ENCODE measurements around the gene FCF1.

GRCh38 chr14:74733221-74733620 lies 20.3 kb downstream of the FCF1 start:
- no peak for TF ChIP-seq CTCF (IDR thresholded peaks at IDR 0.05)
- no peak for TF ChIP-seq MYC (IDR thresholded peaks at IDR 0.05; ENCODE audit: borderline replicate concordance, low read length)
- no peak for TF ChIP-seq JUN (IDR thresholded peaks at IDR 0.05)
- no peak for TF ChIP-seq PBX3 (IDR thresholded peaks at IDR 0.05)
- no peak for TF ChIP-seq POLR2A (IDR thresholded peaks at IDR 0.05; ENCODE audit: low read length)
- no peak for TF ChIP-seq REST (IDR thresholded peaks at IDR 0.05)
- no peak for TF ChIP-seq ELK1 (IDR thresholded peaks at IDR 0.05; ENCODE audit: low read depth, low read length)
- TF ChIP-seq NPAS2 (CRISPR knock-in tag; IDR thresholded peaks at IDR 0.05; ENCODE audit: borderline replicate concordance): no peak
- no peak for TF ChIP-seq MAX (IDR thresholded peaks at IDR 0.05)
- no peak for TF ChIP-seq KDM5A (IDR thresholded peaks at IDR 0.05)
